ENCODE measurements around the gene MAST1. TPM values are rescaled to one million over a fixed set of nuclear protein-coding genes. Genes with fewer than 3 reads are reported as not detected.

Gene MAST1
- 5.2 and 6.5 TPM in 2 replicates for total RNA-seq

DNA sequence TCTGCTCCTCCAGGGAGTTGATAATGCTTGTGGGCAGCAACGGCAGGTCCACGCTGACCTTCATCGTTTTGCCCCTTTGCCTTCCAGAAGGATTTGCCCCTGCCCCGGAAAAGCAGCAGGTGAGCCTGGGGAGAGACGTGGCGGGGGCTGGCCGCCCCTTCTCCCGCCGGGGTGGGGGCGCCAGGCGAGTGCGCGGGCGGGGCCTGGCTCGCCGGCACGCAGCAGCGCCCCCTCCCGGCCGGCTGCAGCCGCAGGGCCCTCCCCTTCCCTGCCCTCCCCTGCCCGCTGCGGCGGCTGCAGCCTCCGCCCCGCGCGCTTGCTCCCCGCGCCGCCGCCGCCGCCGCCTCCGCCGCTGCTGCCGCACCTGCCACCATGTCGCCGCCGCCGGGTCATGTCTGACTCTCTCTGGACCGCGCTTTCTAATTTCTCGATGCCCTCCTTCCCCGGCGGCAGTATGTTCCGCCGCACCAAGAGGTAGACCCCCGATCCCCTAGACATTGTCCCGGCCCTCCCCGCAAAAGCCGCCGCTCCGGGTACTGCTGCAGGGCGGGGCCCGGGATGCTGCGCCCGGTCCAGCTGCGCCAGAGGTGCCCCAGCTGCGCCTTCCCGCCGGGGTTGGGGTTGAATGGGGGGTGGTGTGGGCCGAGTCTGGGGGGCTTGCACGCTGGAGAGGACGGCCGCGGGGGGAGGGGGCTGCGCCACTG is at the start of gene MAST1:
MAST1 (plus strand) TSS at position 334 of the 704 bp plus-strand sequence; CDS start at position 392, 58 bp downstream.
- H3K9me3 Mint-ChIP-seq, result no peaks in the 10 kb centered on the region
- peak within 1 kb of the TSS; percentile 72 for H3K4me3 Mint-ChIP-seq (ENCODE audit: low read depth)
- peaks cover 34% of the 10 kb centered on the region for H3K4me1 Mint-ChIP-seq (ENCODE audit: low read depth)
- peak; percentile 51 for DNase-seq (ENCODE audit: low spot score)
- H3K36me3 Mint-ChIP-seq (ENCODE audit: low read depth), result no peaks in the 10 kb centered on the region
- intact Hi-C loops (cut with micrococcal nuclease), result loop anchor here (5.0 kb wide), 2 partner anchors 174 to 259 kb away; no protein-coding TSS in a partner anchor
- H3K27ac Mint-ChIP-seq, result peak within 1 kb of the TSS; percentile 21
- peaks cover 60% of the 10 kb centered on the region for H3K27me3 Mint-ChIP-seq (ENCODE audit: low read depth)

DNA sequence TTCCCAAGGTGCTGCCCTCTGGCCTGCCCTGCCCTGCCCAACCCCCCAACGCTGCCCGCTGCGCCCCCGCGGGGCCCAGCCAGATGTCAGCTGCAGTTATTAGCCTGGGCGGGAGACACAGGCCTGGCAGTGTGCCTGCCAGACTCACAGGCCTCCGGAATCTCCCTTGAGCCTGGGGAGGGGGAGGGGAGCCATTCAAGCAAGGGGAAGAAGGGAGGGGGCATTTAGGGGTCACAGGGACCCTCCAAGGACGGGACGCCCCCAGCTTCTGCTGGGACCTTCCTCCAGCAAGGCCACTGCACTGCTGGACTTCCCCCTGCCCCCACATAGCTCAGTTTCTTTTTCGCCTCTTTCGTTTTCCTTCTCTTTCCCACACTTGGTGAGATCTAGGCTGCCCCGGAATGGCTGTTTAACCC is 49.6 kb upstream of the MAST1 start:
- Mint-ChIP-seq H3K27me3 (ENCODE audit: low read depth) (no peaks in the 10 kb centered on the region), H3K4me1 (ENCODE audit: low read depth) (peaks cover 17% of the 10 kb centered on the region), H3K9me3 (no peaks in the 10 kb centered on the region), H3K27ac (peak overlapping the region; percentile 94), H3K4me3 (ENCODE audit: low read depth) (peak overlapping the region; percentile 88), H3K36me3 (ENCODE audit: low read depth) (peaks cover 19% of the 10 kb centered on the region)
- intact Hi-C loops (cut with micrococcal nuclease), result no loop called here
- no peak for DNase-seq (ENCODE audit: low spot score)

DNA sequence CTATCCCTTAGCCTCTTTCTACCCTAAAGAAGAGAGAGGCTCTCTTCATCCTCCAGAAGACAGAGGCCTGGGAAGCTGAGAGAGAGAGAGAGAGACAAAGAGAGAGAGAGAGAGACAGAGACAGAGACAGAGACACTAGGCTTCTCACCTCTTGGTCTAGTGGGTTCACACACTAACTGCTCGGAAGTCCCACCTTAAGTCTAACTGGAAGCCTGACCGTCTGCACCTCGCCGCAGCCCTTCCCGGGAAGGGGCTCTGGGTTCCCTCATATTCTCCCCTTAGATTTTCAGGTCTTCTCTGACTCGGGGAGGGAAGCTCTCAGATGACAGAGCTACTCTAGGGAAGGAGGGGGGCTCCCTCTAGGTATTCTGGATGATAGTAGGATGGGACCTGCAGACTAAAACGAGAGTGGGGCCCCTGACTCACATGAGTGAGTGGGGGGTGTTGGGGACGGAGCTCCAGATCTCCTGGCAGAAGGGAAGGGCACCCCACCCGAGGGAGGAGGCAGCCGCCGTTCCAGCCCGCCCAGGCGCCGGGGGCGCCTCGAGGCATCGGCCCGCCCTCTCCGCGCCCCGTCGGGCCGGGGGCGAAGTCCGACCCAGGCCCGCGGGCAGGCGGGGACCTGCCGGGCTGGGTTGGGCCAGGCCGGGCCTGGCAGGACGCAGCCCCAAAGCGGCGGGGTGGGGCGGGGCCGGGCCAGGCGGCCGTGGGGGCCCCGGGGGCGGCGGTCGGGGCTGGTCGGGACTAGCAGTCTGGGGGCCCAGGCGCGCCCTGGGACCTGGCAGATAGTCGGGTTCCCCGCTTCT is 49.0 kb upstream of the MAST1 start:
- Mint-ChIP-seq H3K9me3 (no peaks in the 10 kb centered on the region), H3K4me1 (ENCODE audit: low read depth) (peaks cover 20% of the 10 kb centered on the region), H3K27ac (peak overlapping the region; percentile 94), H3K4me3 (ENCODE audit: low read depth) (peak overlapping the region; percentile 88), H3K27me3 (ENCODE audit: low read depth) (no peaks in the 10 kb centered on the region), H3K36me3 (ENCODE audit: low read depth) (peaks cover 19% of the 10 kb centered on the region)
- no peak for DNase-seq (ENCODE audit: low spot score)
- intact Hi-C loops (cut with micrococcal nuclease), result no loop called here

DNA sequence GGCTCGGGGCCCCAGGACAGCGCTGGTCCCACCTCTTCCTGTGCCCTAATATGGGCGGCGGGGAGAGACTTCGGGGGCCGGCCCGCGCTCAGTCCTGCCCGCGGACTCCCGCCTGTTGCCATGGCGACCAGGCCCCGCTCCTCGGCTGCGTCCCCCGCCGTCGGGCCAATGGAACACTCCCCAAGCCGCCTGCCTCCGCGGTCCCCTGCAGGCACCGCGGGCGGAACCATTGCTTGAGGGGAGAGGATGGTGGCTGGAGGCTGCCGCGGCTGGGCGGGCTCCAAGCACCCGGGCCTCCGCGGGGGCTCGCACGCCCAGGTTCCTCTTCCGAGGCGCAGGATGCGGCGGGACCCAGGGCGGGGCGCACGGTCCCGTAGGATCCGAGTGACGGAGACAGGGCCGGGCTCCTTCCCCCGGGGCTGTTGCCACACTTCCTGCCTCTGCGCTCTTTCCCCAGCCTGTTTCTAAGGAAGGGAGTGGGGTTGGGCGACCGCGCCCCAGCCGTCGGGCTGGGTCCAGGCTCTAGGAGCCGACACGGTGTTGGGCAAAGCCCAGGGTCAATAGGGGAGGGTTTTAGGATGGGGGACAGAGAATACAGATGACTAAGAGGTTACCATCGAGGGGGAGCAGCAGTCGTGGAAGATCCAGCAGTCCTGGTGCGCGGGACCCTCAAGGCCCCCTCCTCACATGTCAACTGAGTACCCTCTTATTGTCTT is 48.3 kb upstream of the MAST1 start:
- Mint-ChIP-seq H3K27ac (peak overlapping the region; percentile 93), H3K9me3 (no peaks in the 10 kb centered on the region), H3K27me3 (ENCODE audit: low read depth) (no peaks in the 10 kb centered on the region), H3K4me3 (ENCODE audit: low read depth) (peak overlapping the region; percentile 95), H3K4me1 (ENCODE audit: low read depth) (peaks cover 24% of the 10 kb centered on the region), H3K36me3 (ENCODE audit: low read depth) (peaks cover 19% of the 10 kb centered on the region)
- intact Hi-C loops (cut with micrococcal nuclease), result loop anchor here (2.0 to 5.0 kb wide), 5 partner anchors 58 to 1047 kb away; partner anchors contain the start of genes CALR, DHPS and TRIR
- peak; percentile 95 for DNase-seq (ENCODE audit: low spot score)

DNA sequence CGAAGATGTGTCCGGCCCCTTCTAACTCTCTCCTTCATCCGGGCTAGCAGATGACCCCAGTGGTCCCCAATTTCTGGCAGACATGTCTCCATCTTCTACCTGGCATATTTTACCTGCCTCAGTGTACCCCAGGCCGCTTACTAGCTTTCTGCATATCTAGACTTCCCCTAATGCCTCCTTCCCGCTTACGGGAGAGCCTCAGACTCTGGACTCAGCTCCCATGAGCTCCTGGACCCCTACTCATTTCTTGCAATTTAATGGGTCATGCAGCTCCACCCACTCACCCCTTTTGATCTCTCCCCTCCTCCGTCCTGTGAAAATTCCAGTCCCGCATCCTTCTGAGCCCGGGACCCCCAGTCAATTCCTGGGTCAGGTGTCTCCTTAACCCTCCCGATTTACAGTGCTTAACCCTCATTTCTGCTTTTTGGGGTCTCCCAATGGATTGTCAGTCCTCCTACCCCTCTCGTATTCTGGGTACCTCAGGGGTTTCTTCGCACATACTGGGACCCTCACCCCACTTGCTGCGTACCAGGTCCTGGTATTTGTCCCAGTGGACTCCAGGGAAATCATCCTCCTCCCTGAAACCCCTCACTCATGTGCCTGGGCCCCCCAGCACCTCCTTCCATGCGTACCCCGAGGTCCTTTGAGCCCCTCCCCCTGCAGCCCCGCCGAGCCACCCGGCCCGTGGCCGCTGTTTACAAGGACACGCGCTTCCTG is 47.5 kb upstream of the MAST1 start:
- Mint-ChIP-seq H3K4me1 (ENCODE audit: low read depth) (peaks cover 26% of the 10 kb centered on the region), H3K36me3 (ENCODE audit: low read depth) (peaks cover 19% of the 10 kb centered on the region), H3K9me3 (no peaks in the 10 kb centered on the region), H3K27ac (peak overlapping the region; percentile 93), H3K27me3 (ENCODE audit: low read depth) (no peaks in the 10 kb centered on the region), H3K4me3 (ENCODE audit: low read depth) (peak overlapping the region; percentile 95)
- intact Hi-C loops (cut with micrococcal nuclease), result loop anchor here (1.0 to 5.0 kb wide), 6 partner anchors 8 to 1047 kb away; partner anchors contain the start of genes CALR, DHPS and TRIR
- DNase-seq (ENCODE audit: low spot score), result no peak

DNA sequence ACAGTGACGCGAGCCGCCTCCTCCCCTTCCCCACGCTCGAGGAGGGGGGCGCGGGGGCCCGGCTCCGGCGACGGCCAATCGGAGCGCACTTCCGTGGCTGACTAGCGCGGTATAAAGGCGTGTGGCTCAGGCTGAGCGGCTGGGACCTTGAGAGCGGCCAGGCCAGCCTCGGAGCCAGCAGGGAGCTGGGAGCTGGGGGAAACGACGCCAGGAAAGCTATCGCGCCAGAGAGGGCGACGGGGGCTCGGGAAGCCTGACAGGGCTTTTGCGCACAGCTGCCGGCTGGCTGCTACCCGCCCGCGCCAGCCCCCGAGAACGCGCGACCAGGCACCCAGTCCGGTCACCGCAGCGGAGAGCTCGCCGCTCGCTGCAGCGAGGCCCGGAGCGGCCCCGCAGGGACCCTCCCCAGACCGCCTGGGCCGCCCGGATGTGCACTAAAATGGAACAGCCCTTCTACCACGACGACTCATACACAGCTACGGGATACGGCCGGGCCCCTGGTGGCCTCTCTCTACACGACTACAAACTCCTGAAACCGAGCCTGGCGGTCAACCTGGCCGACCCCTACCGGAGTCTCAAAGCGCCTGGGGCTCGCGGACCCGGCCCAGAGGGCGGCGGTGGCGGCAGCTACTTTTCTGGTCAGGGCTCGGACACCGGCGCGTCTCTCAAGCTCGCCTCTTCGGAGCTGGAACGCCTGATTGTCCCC is 46.8 kb upstream of the MAST1 start, which contains the start of gene JUNB:
JUNB (plus strand) TSS at position 142 of the 706 bp plus-strand sequence; CDS start at position 428, 286 bp downstream.
- Mint-ChIP-seq H3K4me3 (ENCODE audit: low read depth) (peak within 1 kb of the TSS; percentile 95), H3K27me3 (ENCODE audit: low read depth) (no peaks in the 10 kb centered on the region), H3K9me3 (no peaks in the 10 kb centered on the region), H3K36me3 (ENCODE audit: low read depth) (peaks cover 22% of the 10 kb centered on the region), H3K4me1 (ENCODE audit: low read depth) (peaks cover 33% of the 10 kb centered on the region), H3K27ac (peak within 1 kb of the TSS; percentile 93)
- peak; percentile 96 for DNase-seq (ENCODE audit: low spot score)
- intact Hi-C loops (cut with micrococcal nuclease), result loop anchor here (1.0 to 5.0 kb wide), 6 partner anchors 9 to 1046 kb away; partner anchors contain the start of genes CALR, DHPS and TRIR

DNA sequence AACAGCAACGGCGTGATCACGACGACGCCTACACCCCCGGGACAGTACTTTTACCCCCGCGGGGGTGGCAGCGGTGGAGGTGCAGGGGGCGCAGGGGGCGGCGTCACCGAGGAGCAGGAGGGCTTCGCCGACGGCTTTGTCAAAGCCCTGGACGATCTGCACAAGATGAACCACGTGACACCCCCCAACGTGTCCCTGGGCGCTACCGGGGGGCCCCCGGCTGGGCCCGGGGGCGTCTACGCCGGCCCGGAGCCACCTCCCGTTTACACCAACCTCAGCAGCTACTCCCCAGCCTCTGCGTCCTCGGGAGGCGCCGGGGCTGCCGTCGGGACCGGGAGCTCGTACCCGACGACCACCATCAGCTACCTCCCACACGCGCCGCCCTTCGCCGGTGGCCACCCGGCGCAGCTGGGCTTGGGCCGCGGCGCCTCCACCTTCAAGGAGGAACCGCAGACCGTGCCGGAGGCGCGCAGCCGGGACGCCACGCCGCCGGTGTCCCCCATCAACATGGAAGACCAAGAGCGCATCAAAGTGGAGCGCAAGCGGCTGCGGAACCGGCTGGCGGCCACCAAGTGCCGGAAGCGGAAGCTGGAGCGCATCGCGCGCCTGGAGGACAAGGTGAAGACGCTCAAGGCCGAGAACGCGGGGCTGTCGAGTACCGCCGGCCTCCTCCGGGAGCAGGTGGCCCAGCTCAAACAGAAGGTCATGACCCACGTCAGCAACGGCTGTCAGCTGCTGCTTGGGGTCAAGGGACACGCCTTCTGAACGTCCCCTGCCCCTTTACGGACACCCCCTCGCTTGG is 46.1 kb upstream of the MAST1 start:
- DNase-seq (ENCODE audit: low spot score), result peak; percentile 80
- Mint-ChIP-seq H3K27ac (peak overlapping the region; percentile 90), H3K27me3 (ENCODE audit: low read depth) (no peaks in the 10 kb centered on the region), H3K4me1 (ENCODE audit: low read depth) (peaks cover 35% of the 10 kb centered on the region), H3K4me3 (ENCODE audit: low read depth) (peak overlapping the region; percentile 95), H3K9me3 (no peaks in the 10 kb centered on the region), H3K36me3 (ENCODE audit: low read depth) (peaks cover 28% of the 10 kb centered on the region)
- intact Hi-C loops (cut with micrococcal nuclease), result loop anchor here (5.0 kb wide), 4 partner anchors 60 to 1045 kb away; partner anchors contain the start of genes CALR, DHPS and TRIR

DNA sequence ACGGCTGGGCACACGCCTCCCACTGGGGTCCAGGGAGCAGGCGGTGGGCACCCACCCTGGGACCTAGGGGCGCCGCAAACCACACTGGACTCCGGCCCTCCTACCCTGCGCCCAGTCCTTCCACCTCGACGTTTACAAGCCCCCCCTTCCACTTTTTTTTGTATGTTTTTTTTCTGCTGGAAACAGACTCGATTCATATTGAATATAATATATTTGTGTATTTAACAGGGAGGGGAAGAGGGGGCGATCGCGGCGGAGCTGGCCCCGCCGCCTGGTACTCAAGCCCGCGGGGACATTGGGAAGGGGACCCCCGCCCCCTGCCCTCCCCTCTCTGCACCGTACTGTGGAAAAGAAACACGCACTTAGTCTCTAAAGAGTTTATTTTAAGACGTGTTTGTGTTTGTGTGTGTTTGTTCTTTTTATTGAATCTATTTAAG is 45.4 kb upstream of the MAST1 start:
- intact Hi-C loops (cut with micrococcal nuclease), result loop anchor here (5.0 kb wide), 4 partner anchors 61 to 1044 kb away; partner anchors contain the start of genes CALR, DHPS and TRIR
- Mint-ChIP-seq H3K9me3 (no peaks in the 10 kb centered on the region), H3K36me3 (ENCODE audit: low read depth) (peaks cover 29% of the 10 kb centered on the region), H3K27ac (peak overlapping the region; percentile 97), H3K27me3 (ENCODE audit: low read depth) (no peaks in the 10 kb centered on the region), H3K4me1 (ENCODE audit: low read depth) (peaks cover 35% of the 10 kb centered on the region), H3K4me3 (ENCODE audit: low read depth) (peak overlapping the region; percentile 95)
- DNase-seq (ENCODE audit: low spot score), result no peak

DNA sequence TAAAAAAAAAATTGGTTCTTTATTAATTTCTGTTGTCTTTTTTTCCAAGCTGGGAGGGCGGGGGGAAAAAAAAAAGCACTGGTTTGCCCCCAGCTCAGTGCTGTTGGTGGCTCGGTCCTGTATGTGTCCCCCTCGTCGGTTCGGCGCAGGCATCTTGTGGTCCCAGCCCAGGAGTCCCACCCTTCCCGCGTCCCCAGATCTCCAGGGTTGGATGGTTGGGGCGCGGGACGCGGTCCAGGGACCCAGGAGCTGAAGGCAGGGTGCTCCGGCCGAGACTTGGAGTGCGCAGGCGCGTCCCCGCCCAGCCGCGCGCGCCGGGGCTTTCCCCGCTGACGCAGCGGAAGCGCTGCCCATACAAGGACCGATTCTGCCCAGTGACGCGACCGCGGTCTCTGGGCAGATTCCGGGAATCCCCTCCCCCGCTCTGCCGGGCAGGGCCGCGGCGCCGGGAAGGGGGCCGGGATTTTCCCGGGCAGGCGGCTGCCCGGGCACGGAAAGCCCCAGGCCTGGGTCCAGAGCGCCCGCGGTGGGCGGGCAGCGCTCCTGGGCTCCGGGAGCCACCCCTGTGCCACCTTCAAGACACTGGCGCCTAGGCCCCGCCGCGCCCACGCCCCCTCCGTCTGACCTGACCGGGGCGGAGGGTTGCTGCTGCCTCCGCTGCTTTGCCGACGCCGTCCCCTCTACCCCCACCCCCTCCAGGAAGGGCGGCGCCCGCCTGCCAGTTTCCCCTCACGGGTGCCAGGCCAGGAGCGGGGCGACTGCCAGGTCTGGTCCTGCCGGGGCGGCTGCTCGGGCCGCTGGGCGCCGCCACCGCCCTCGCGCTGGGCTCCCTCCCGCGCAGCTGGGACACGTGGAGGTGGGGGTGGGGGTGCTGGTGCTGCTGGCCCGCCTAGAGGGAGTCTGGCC is 44.8 kb upstream of the MAST1 start:
- peaks cover 30% of the 10 kb centered on the region for H3K36me3 Mint-ChIP-seq (ENCODE audit: low read depth)
- intact Hi-C loops (cut with micrococcal nuclease), result loop anchor here (5.0 kb wide), 4 partner anchors 61 to 1044 kb away; partner anchors contain the start of genes CALR, DHPS and TRIR

More for the DNA sequence above, 44.8 kb upstream of the MAST1 start:
- Mint-ChIP-seq H3K27ac (peak overlapping the region; percentile 97), H3K4me1 (ENCODE audit: low read depth) (peaks cover 34% of the 10 kb centered on the region), H3K4me3 (ENCODE audit: low read depth) (peak overlapping the region; percentile 95), H3K27me3 (ENCODE audit: low read depth) (no peaks in the 10 kb centered on the region), H3K9me3 (no peaks in the 10 kb centered on the region)
- peak; percentile 93 for DNase-seq (ENCODE audit: low spot score)

Data from activated T-helper 2 cell treated with anti-CD3 and anti-CD28 coated beads, Interferon-gamma antibody, Interleukin-2, Interleukin-4, amounts not matched to agents 10 μg/mL and 5 μg/mL and 100 μg/mL, durations not matched to agents 14 hours and 24 hours and 36 hours (primary cell).